WERI-Rb-1 (cell line): ENCODE measurements around the gene FEV.

Source experiments
- DNase-seq: peaks from one replicate; pipeline ENCODE4 v3.0.0-alpha.2; 2020
- H3K27ac ChIP-seq: fragments of 250-450 bp; sonication (Bioruptor Pico); 2 replicates; pipeline ENCODE4 v1.5.1; 2020; ENCODE audit warnings: mild to moderate bottlenecking, moderate library complexity
- H3K27me3 ChIP-seq: fragments of 250-450 bp; sonication (Bioruptor Pico); 2 replicates; pipeline ENCODE4 v1.5.1; 2021; ENCODE audit warnings: mild to moderate bottlenecking, low read depth, moderate library complexity; ENCODE audit not compliant: insufficient read depth, severe bottlenecking
- H3K36me3 ChIP-seq: fragments of 250-450 bp; sonication (Bioruptor Pico); 2 replicates; pipeline ENCODE4 v1.5.1; 2020; ENCODE audit warnings: mild to moderate bottlenecking, moderate library complexity
- H3K4me3 ChIP-seq: 2 replicates; pipeline ENCODE4 v1.5.1; 2011; ENCODE audit warnings: low read depth, mild to moderate bottlenecking, control low read depth, low read length
- H3K9me3 ChIP-seq: fragments of 250-450 bp; sonication (Bioruptor Pico); 2 replicates; pipeline ENCODE4 v1.5.1; 2021; ENCODE audit warnings: mild to moderate bottlenecking, moderate library complexity; ENCODE audit not compliant: severe bottlenecking
- CTCF ChIP-seq: IDR thresholded peaks from 2 replicates; pipeline ENCODE4 v1.5.1; 2011; ENCODE audit warnings: low read depth, mild to moderate bottlenecking, control low read depth, inconsistent platforms, low read length

The FEV gene

GRCh38 chr2:219028996-219029828 is 44.2 kb upstream of the FEV start:
- TF ChIP-seq CTCF = no peak
- DNase-seq = no peak
- Histone ChIP-seq H3K27ac (no peak overlapping the region), H3K4me3 (no peak overlapping the region), H3K9me3 (no peaks in the 10 kb centered on the region), H3K27me3 (no peaks in the 10 kb centered on the region), H3K36me3 (no peaks in the 10 kb centered on the region)

GRCh38 chr2:219028141-219028540 is 43.2 kb upstream of the FEV start:
- Histone ChIP-seq H3K9me3 (no peaks in the 10 kb centered on the region), H3K27ac (no peak overlapping the region), H3K36me3 (no peaks in the 10 kb centered on the region), H3K27me3 (no peaks in the 10 kb centered on the region), H3K4me3 (no peak overlapping the region)
- DNase-seq = no peak
- TF ChIP-seq CTCF = no peak

- H3K27ac ChIP-seq = no peak overlapping the region
- no peak for TF ChIP-seq CTCF
- no peak overlapping the region for H3K4me3 ChIP-seq
- H3K9me3 ChIP-seq = no peaks in the 10 kb centered on the region
- H3K27me3 ChIP-seq = no peaks in the 10 kb centered on the region
- H3K36me3 ChIP-seq = no peaks in the 10 kb centered on the region
- DNase-seq = no peak
These were observed 42.6 kb upstream of the FEV start for GRCh38 chr2:219027511-219028055.

GRCh38 chr2:219026946-219027345 is 42.0 kb upstream of the FEV start:
- H3K36me3 ChIP-seq = no peaks in the 10 kb centered on the region
- no peak for TF ChIP-seq CTCF
- DNase-seq = no peak
- no peaks in the 10 kb centered on the region for H3K27me3 ChIP-seq
- no peak overlapping the region for H3K27ac ChIP-seq
- no peaks in the 10 kb centered on the region for H3K9me3 ChIP-seq
- no peak overlapping the region for H3K4me3 ChIP-seq

GRCh38 chr2:219025637-219026585 is 40.9 kb upstream of the FEV start:
- H3K27me3 ChIP-seq = no peaks in the 10 kb centered on the region
- TF ChIP-seq CTCF = no peak
- no peak overlapping the region for H3K4me3 ChIP-seq
- no peak overlapping the region for H3K27ac ChIP-seq
- no peaks in the 10 kb centered on the region for H3K36me3 ChIP-seq
- no peaks in the 10 kb centered on the region for H3K9me3 ChIP-seq
- DNase-seq = no peak
